ENCODE data around the gene TTR.

Gene TTR

DNA sequence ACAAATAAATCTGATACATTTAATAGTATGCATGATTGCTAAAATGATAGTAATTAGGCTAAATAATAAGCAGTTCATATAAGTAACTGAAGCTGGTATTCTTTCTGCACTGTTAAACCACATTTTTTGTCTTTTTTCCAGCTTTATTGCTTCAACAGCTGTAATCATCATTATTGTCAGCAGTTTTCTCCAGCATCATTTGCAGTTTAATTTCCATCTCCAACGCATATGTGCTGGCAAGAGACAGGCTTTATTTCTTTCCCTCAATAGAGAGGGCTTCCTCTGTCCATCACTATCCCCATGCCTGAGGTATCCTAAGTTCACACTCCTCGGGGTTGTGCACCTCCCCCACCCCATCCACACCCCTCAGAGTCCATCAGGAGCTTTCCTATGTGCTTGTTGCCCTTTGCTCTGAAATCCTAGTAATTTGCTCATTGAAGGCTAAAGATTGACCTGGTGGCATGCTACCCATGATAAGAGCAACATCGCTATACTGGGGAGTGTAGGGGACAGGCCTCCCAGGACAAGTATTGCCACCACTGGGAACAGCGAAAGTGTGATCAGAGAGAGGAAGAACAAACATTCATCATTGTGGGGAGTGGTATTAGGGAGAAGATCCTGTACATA is 55.6 kb downstream of the TTR start:
- TF ChIP-seq, protein P1, sequence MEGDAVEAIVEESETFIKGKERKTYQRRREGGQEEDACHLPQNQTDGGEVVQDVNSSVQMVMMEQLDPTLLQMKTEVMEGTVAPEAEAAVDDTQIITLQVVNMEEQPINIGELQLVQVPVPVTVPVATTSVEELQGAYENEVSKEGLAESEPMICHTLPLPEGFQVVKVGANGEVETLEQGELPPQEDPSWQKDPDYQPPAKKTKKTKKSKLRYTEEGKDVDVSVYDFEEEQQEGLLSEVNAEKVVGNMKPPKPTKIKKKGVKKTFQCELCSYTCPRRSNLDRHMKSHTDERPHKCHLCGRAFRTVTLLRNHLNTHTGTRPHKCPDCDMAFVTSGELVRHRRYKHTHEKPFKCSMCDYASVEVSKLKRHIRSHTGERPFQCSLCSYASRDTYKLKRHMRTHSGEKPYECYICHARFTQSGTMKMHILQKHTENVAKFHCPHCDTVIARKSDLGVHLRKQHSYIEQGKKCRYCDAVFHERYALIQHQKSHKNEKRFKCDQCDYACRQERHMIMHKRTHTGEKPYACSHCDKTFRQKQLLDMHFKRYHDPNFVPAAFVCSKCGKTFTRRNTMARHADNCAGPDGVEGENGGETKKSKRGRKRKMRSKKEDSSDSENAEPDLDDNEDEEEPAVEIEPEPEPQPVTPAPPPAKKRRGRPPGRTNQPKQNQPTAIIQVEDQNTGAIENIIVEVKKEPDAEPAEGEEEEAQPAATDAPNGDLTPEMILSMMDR (IDR thresholded peaks at IDR 0.05): no peak

Data from LNCAP (cell line).